GM15510 (cell line): ENCODE data around the gene CCND2.
A peak's percentile ranks its signal among the peaks of the same experiment; 100 is the strongest.

Experiments
- POLR2A ChIP-seq: IDR thresholded peaks from 3 replicates; pipeline ENCODE4 v1.6.1; 2011; ENCODE audit warnings: borderline replicate concordance; ENCODE audit not compliant: insufficient read length; ENCODE audit errors: extremely low read depth

The CCND2 gene

DNA sequence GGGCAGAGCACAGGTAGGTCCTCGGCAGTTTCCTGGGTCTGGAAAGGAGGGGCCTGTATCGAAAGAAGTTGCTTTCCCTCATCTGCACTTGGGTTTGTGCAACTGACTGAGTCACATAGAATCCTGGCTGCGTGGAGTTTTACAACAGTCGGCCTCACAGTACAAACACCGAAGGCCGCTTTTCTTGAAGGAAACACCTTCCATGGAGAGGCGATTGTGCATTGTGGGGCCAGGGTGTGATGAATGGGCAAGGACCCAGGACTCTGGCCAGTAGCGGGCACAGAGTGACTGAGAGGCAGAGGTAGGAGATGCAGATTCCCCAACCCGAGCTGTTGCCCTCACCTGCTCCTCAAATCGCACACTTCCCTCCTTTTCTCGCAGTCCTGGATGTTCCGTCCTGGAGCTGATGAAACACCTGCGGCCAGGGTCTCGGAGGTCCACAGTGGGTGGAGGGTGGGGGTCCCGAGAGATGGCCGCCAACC, 7.7 kb downstream of the CCND2 start:
- TF ChIP-seq POLR2A: no peak

DNA sequence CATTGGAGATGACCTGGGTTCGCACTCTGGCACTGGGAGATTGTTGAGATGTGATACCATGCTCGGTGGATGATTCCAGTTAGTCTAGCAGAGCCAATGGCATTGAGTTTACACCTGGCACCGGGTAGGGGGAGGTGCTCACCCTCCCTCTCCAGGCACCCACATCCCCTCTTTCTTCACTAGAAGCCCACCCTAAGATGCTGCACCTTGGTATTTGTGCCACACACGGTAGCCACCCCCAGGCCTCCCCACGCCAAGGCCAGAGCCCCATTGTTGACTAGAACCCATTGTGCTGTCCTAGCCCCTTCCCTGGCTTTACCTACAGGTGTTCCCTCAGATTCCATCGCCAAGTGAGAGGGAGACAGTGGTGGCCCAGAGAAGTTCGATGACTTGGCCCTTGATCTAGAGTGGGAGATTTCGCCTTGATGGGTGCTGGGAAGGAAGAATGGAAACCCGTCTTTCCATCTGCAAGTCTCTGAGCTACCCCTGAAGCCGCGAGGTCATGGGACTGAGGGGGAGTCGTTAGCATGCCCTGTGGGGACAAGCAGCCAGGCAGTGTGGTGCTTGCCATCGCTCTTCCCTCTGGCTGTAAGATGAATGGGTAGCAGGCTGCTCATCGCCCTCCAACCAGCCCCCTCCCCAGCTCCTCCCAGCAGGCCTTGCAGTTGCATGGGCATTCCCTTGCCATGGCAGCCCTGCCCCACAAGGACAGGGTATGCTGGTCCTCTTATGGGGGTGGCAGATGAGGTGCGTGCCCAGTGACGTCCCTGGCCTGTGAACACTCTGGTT, 8.7 kb downstream of the CCND2 start:
- TF ChIP-seq POLR2A: peak; percentile 15

DNA sequence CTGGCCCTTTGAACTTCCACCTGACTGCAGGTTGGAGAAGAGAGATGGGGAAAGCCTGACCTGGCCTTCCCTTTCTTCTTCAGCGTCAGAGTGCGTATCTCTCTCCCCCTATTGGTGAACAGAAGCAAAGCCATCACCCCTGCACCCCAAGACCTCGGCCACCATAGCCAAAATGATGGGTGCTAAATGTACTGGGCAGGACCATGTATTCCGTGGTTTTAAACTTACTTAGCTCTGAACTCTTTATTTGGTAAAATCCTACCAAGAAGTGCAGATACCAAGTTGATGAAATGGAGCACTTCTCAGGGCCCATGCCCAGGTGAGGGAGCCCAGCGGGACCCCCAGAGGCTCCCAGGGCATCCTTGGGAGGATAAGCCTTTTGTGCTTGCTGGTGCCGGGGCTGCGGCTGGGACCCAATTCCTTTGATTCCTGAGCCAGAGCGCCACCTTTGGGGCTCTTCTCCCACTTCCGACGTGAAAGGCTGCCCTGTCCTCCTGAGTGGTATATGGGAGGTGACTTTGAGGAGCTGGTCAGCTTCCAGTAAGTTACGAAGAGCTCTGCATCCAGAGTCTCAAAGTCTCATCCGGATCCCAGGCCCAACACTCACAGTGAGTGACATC, 9.4 kb downstream of the CCND2 start:
- TF ChIP-seq POLR2A: no peak

DNA sequence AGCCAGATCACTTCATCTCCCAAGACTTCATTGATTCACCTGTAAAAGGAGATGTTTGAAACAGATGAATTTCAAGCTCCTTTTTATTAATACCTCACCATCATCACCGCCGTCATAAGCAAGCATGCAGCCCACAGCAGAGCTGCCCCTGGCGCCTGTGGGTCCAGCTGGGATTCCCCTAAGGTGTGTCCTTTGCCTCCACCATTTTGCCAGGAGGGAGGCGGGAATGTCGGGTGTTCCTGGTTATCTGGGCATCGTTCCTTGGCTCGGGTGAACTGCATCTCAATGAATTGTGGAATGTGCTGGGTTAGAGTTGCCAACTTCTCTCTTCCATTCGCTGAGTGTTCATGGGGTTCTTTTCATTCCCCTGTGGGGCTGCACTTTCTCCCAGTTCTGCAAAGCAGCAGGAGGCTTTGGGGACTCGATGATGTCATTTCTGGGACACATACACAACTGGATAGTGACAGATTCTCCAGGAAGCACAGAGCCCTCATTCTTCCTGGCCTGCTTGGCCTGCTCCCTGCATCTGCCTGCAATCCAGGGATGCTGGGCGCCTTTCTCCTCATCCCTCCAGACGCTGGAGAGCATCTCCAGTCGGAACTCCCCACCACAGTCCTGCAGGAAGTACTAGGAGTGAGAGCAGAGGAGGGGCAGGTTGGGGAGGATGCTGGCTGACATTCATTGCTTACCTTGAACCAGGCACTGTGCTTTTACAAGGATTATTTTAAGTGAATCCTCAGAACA, 10.1 kb downstream of the CCND2 start:
- no peak for TF ChIP-seq POLR2A

DNA sequence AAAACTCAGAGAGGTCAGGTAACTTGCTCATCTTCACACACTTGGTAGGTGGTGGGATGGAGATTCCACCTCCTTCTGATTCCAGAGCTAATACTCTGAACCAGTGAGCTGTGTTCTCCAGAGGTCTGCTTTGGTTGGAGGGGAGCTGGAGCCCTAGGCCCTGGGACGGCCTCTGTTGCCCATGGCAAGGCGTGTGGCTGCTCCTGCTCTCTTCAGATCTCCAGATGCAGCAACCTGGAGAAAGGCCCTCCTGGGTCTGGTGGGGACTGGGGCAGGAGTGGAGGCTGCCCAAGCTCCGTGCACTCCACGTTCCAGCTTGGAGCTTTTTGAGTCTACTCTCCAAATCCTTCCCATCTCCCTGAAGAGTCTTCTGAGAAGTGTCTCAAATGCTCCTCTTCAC, 10.7 kb downstream of the CCND2 start:
- no peak for TF ChIP-seq POLR2A

DNA sequence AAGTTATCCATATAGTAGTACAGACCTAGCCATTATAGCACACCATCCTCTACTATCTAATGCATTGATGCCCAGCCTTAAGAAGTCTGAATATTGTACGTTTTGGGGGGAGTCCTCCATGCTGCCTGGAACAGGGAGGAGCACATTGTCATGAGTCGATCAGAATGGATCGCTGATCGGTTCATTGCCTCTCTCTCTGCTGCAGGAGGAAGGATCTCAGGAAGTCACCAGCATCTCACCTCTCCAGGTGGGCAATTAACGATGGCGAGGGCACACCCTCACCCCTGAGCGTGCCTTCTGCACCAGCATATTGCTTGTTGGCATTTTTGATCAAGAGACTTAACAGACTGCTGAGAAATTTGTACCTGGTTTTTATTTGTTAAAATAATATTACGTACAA, 11.5 kb downstream of the CCND2 start:
- no peak for TF ChIP-seq POLR2A

DNA sequence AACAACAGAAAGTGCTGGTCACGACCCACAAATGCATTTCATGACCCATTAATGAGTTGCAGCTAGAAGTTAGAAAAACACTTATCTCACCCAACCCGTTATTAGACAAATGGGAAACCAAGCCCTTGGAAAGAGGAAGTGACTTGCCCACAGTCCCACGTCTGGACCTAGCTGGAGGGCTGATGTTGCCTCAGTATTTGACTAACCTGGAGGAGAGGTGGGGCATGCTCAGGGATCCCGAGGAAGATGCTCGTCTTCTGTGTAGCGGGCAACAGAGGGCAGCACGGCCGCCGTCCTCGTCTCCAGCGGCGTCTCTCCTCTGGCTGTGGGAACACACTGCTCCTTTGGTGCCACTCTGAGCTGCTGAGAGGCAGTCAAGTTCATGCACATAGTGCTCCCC, 12.7 kb downstream of the CCND2 start:
- peak; percentile 15 for TF ChIP-seq POLR2A

DNA sequence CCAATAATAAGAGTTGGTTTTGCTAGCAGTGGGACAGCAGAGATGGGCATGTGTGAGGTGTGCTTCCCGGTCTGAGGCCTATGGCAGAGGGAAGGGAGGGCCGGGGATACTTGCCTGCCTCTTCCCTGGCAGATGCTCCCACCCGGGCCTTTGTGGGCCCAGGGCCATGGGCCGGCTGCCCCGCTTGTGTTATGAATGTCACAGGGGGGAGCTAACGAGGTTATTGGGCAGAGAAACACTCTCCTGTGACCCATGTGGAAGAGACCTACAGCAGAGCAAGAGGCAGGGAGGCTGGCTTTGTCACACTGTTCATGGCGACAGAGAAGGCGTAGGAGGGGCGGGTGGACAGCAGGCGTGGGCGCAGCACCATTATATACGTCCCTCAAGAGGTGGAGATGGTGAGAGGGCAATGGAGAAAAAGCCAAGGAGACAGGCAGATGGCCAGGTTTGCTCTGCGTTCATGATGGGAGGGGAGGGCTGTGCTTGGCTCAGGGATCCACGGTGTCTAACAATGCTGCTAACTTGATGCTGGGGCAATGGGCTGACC, 13.3 kb downstream of the CCND2 start:
- TF ChIP-seq POLR2A: no peak

DNA sequence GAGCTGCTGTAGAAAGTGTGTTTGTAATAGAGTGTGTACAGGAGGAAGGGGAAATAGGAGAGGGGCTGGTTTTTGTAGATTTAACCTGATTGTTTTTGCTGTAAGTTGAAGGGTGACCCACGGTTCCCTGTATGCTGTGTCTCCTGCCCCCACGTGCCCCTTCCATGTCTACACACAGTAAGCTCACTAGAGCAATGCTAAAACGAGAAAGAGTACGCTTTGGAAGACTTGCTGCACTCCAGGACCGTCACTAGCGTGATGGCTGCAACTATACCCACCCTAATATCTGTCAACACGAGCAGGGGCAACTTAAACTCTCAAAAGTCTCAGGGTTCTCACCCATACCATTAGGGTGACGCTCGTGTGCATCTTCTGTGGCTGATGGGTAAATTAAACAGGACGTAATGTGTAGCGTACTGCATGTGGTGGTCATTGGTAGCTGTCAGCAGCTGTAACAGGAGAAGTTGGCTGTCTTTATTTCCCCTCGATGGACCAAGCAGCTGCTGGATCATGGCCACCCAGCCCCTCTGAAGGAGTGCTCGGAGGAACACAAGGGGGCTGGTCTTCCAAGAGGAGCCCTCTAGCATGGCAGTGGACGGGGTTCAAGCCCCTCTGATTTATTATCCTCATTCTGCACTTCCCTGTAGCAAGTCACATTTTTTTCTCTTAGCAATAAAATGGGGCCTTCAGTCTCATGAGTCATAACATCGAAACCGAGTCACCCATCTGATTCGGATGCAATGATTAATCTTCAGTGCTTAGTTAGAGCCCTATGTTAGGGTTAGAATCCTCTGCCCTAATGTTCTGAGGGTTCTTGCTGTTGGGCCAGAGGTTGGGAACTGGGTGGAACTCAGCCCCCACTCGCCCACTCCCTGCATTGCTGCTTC, 14.0 kb downstream of the CCND2 start:
- peak; percentile 8 for TF ChIP-seq POLR2A

DNA sequence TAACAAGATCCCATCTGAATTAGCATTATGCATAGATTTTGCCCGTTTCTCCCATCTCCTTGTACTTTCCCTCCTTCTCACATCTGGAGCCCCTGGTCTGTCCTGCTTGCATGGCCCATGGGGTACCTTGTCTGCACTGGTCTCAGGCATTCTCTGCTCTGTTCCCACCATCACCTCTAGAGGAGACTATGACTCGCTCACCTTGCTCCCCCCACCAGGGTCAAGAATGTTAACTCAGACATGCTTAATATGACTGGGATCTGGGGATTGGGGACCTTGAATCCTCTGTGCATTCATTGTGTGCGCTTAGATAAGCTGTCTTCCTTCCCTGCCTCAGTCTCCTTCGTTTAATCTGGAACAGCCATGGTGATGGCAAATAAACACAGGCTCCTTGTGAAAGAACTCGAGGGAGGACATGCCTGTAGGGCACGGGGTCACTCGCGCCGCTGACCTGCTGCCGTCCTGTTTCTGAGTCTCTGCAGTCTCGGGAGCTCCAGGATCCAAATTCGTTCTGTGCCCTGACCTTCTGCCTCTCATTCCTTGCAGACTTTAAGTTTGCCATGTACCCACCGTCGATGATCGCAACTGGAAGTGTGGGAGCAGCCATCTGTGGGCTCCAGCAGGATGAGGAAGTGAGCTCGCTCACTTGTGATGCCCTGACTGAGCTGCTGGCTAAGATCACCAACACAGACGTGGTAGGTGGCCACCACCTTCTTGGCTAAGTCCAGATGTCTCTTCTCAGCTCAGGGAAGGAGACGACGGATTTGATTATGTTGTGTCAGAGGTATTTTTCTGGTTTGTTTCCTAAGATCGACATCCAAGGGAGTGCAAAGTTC, 15.0 kb downstream of the CCND2 start:
- no peak for TF ChIP-seq POLR2A

DNA sequence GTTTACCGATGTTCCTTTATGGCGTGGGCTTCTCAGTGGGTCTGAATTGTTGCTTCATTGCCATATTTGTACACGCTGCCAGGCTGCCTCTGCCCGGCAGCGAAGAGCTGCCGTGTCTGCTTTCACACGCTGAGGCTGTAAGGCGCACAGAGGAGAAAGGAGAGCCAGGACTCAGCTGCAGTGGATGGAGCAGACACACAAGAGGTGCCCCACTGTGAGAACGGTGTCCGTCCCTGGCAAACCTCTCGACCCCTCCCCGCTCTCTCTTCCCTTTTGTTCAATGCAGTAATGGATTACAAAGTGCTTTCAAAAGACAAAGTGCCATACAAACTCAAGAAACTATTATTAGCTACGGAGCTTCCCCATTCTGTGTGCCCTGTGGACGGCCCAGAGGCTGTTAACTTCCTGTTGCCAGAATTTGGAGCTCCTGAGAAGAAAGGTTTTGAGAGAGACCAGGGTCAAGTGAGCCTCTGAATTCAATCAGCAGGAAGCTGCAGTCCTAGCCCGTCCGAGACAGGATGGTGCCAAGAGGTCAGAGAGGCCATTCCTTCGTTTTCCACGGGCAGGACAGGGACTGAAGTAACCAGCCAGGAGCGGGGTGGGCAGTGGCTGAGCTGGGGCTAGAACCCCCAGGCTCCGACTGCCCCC, 15.8 kb downstream of the CCND2 start:
- no peak for TF ChIP-seq POLR2A

DNA sequence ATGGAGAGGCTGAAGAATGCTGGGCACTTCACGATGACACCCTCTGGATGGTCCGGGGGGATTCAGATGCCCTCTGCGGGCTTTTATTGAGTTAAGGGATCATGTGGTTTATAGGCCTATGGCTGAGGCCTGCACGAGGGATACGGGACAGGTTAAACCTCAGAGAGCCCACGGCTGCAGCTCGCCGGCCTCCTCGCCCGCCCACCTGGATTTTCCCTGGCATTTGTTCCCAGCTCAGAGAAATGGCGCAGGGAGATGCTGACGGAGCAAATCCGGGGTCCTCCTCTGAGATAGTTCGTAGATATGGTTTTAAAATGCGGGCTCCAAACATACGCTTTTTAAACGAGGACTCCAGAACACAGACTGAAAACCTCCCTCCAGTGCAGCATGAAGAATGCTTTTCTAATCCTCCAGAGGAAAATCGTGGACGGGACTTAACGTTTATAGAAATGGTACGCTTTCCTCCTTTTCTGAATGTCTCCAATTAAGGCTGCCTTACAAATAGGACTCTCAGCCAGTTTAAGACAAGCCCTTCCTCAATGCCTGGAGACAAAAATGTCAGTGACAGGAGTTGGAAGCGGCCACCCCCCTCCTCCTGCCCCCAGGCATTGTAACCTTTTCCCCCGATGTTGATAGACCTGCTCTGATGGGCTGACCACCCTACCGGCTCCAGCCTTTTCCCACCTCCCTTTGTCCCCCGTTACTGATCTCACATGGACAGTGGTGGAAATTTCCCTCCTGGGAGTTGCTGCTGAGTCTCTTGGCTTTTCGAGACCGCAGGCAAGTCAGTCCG, 16.6 kb downstream of the CCND2 start:
- TF ChIP-seq POLR2A: no peak
